Vagina (tissue), 2 donors: Measurements from ENCODE around the gene NKD2.

Experiments
- CTCF ChIP-seq, 3 experiments: fragments of 450-650 bp in 2 of 3; fragments of 200-600 bp in 1 of 3; sonication (generic) in 1 of 3; IDR thresholded peaks; one replicate each; pipeline ENCODE4 v1.5.1; 2017 to 2019; ENCODE audit warnings: antibody characterized with exemption in 3 of 3, mild to moderate bottlenecking in 2 of 3, moderate library complexity in 2 of 3
- POLR2A ChIP-seq, 2 donors: fragments of 450-650 bp; IDR thresholded peaks; one replicate each; pipeline ENCODE4 v1.6.1; 2017; ENCODE audit warnings: antibody characterized with exemption in 2 of 2, mild to moderate bottlenecking in 2 of 2, moderate library complexity in 2 of 2
- POLR2AphosphoS5 ChIP-seq, 2 donors: sonication (generic); formaldehyde crosslinking; IDR thresholded peaks; one replicate each; pipeline ENCODE4 v1.9.0; 2017; ENCODE audit warnings: antibody characterized with exemption in 2 of 2, mild to moderate bottlenecking in 2 of 2, low read depth in 1 of 2; ENCODE audit not compliant: insufficient read depth in 1 of 2

DNA sequence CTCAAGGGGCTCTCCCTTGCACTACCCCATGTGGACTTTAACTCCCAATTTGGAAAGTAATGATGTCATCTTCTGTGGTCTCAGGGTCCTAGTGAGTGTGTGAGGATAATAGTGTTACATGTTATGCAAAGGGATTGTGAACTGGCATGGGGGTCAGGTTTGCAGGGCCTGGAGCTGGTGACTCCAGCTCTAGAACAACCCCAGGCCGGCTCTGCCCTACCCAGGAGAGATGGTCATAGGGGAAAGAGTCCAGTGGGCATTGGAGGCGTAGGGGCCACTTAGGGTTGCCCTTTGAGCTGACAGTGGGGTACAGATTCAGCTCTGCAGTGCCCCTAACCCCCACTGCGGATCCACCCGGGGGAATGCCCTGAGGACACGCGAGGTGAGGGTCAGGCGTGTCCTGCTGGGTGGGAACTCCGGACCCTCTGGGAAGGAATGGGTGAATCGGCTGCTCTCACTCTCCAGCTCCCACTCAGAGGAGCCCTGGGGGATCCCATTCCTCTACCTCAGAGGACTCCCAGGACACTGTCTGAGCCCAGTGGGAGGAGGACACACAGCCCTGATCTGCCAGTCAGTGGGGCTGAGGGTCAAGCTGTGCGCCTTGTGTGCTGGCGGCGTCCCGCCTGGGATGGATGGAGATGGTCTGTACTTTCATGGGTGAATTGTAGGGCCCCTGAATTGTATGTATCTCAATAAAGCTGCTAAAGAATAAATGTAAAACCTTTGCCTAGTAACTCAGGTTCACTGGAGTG lies 2.5 kb upstream of the NKD2 start:
- TF ChIP-seq CTCF (IDR thresholded peaks at IDR 0.05) (no peak), POLR2AphosphoS5 (IDR thresholded peaks at IDR 0.05; ENCODE audit: insufficient read depth in 1 of 2, low read depth in 1 of 2) (no peak), POLR2A (IDR thresholded peaks at IDR 0.05) (no peak)
